Measurements from ENCODE around the gene ATP11A.

ATP11A gene

DNA sequence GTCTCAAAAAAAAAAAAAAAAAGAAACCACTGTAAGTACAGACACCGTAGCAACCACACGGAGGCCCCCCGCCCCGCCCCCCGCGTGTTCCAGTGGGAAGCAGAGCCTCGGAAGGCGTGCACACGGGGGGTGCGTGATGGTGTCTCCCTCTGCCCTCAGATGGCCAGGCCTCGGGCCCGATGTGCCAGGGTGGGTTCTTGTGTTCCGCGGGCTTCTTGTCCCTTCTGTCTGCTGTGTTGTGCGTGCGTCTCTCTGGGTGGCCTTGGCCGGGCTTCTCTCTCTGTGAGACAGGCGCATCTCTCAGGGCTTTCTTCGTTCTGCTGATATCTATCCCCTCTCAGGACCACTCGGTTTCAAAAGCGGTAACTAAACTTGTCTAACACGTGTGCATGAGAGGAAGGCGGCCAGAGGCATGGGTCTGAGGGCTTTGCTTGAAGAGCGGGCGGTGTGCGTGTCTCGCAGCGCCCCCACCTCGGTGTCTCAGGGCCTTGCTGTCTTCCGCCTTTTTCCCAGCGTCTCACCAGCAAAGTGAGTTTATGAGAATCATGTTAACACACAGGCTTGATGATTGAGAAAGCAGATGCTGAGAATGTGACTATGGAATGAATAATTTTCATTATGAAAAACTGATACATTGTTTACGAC, 12.6 kb downstream of the ATP11A start:
- Histone ChIP-seq H3K4ac (ENCODE audit: low read depth, low read length) (no peak overlapping the region), H3K79me2 (ENCODE audit: control insufficient read depth, insufficient read depth, low read length) (peaks cover 34% of the 10 kb centered on the region), H2BK15ac (replicated peaks; ENCODE audit: low read depth) (no peak overlapping the region), H4K5ac (ENCODE audit: low read length) (no peak overlapping the region), H3K18ac (ENCODE audit: low read length) (no peak overlapping the region), H2BK5ac (ENCODE audit: low read length) (no peak overlapping the region), H3K56ac (ENCODE audit: low read length) (no peak overlapping the region), H3K9ac (ENCODE audit: low read length) (no peak overlapping the region), H4K8ac (ENCODE audit: low read depth, low read length) (no peak overlapping the region), H3K4me1 (ENCODE audit: control insufficient read depth, low read depth, low read length) (peaks cover 21% of the 10 kb centered on the region), H2BK120ac (ENCODE audit: low read depth, low read length) (no peak overlapping the region), H3K79me1 (ENCODE audit: low read length) (peaks cover 31% of the 10 kb centered on the region), H3K4me3 (ENCODE audit: low read length) (no peak overlapping the region), H2AK5ac (ENCODE audit: low read length) (no peak overlapping the region), H3K27me3 (ENCODE audit: insufficient read depth, low read length, poor library complexity) (no peaks in the 10 kb centered on the region), H3K4me2 (ENCODE audit: low read length) (no peak overlapping the region), H3K27ac (ENCODE audit: low read depth, low read length) (no peak overlapping the region), H3K23ac (ENCODE audit: low read length) (peak overlapping the region; percentile 6), H3K36me3 (ENCODE audit: control insufficient read depth, insufficient read depth, low read length) (no peaks in the 10 kb centered on the region)
- WGBS (ENCODE audit: extremely low coverage, insufficient coverage, low lambda C conversion rate) = no CpG with 5 or more reads among the region's 32 CpGs
- no peak for DNase-seq

DNA sequence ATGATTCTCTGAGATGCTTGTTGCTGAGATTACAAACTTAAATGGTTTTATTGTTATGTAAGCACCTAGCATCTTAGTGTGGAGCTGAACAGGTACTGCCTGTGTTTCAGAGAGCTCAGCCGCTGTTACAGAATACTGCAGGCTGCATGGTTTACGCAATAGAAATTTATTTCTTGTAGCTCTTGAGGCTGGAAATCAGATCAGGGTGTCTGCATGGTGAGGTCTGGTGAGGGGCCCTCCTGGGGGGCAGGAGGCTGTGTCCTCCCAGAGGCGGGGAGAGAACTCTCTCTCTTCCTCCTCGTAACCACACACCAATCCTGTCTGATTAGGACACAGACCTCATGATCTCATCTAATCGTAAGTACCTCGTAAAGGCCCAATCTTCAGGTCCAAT, 13.1 kb downstream of the ATP11A start:
- WGBS (ENCODE audit: extremely low coverage, insufficient coverage, low lambda C conversion rate) = no CpG with 5 or more reads among the region's 6 CpGs
- H3K9ac ChIP-seq (ENCODE audit: low read length) = peak overlapping the region; percentile 14
- no peak overlapping the region for H3K4me3 ChIP-seq (ENCODE audit: low read length)
- H2AK5ac ChIP-seq (ENCODE audit: low read length) = peak overlapping the region; percentile 84
- H3K27ac ChIP-seq (ENCODE audit: low read depth, low read length) = no peak overlapping the region
- no peaks in the 10 kb centered on the region for H3K36me3 ChIP-seq (ENCODE audit: control insufficient read depth, insufficient read depth, low read length)
- H2BK15ac ChIP-seq (replicated peaks; ENCODE audit: low read depth) = no peak overlapping the region
- H3K4ac ChIP-seq (ENCODE audit: low read depth, low read length) = no peak overlapping the region
- H3K79me2 ChIP-seq (ENCODE audit: control insufficient read depth, insufficient read depth, low read length) = peaks cover 33% of the 10 kb centered on the region
- H3K56ac ChIP-seq (ENCODE audit: low read length) = peak overlapping the region; percentile 22
- H3K4me1 ChIP-seq (ENCODE audit: control insufficient read depth, low read depth, low read length) = peaks cover 21% of the 10 kb centered on the region
- H4K5ac ChIP-seq (ENCODE audit: low read length) = no peak overlapping the region
- no peak for DNase-seq
- peak overlapping the region; percentile 21 for H2BK5ac ChIP-seq (ENCODE audit: low read length)
- no peak overlapping the region for H4K8ac ChIP-seq (ENCODE audit: low read depth, low read length)
- H3K79me1 ChIP-seq (ENCODE audit: low read length) = peaks cover 31% of the 10 kb centered on the region
- no peak overlapping the region for H2BK120ac ChIP-seq (ENCODE audit: low read depth, low read length)
- H3K27me3 ChIP-seq (ENCODE audit: insufficient read depth, low read length, poor library complexity) = no peaks in the 10 kb centered on the region
- H3K18ac ChIP-seq (ENCODE audit: low read length) = no peak overlapping the region
- H3K4me2 ChIP-seq (ENCODE audit: low read length) = no peak overlapping the region
- peak overlapping the region; percentile 53 for H3K23ac ChIP-seq (ENCODE audit: low read length)

DNA sequence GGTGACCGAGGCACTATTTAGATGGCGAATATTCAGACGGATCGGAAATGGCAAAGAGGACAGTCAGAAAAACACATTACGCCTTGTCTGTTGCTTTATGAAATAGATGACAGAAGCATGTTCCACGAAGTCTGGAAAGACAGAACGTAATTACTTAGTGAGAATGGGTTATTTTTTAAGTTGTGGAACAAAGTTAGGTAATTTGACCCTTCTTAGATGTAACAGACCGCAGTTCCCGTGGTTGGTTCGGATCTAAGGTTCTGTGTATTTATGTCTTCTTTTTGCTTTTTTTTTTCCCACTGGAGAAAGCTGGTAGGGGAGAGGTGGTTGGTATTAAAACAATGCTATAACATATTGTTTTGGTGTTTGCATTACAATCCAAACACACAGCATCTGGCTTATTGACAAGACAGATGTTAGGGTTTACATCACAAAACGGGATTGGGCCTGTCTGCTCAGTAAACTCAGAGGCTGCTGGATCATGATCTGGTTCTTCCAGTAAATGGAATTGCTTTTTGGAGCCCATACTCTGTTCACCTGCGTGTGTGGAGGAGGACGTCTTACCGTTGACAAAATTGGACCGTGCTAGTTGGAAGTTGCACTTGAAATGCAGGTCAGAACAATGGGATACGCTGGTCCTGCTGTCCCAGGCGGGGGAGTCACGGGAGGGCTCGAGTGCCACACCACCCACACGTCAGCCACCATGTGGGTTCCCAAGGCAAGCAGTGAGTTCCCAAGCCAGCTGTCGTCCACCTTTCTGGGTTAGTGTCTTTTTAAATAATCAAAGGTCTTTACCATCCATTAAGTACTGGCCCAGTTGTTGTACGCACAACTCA, 13.8 kb downstream of the ATP11A start:
- Histone ChIP-seq H3K4me1 (ENCODE audit: control insufficient read depth, low read depth, low read length) (peaks cover 21% of the 10 kb centered on the region), H3K79me1 (ENCODE audit: low read length) (peaks cover 27% of the 10 kb centered on the region), H3K27me3 (ENCODE audit: insufficient read depth, low read length, poor library complexity) (no peaks in the 10 kb centered on the region), H2BK15ac (replicated peaks; ENCODE audit: low read depth) (no peak overlapping the region), H3K4ac (ENCODE audit: low read depth, low read length) (no peak overlapping the region), H3K18ac (ENCODE audit: low read length) (no peak overlapping the region), H2BK120ac (ENCODE audit: low read depth, low read length) (no peak overlapping the region), H4K8ac (ENCODE audit: low read depth, low read length) (no peak overlapping the region), H3K79me2 (ENCODE audit: control insufficient read depth, insufficient read depth, low read length) (peaks cover 29% of the 10 kb centered on the region), H3K9ac (ENCODE audit: low read length) (peak overlapping the region; percentile 14), H3K27ac (ENCODE audit: low read depth, low read length) (no peak overlapping the region), H3K56ac (ENCODE audit: low read length) (peak overlapping the region; percentile 72), H2AK5ac (ENCODE audit: low read length) (peak overlapping the region; percentile 84), H3K4me3 (ENCODE audit: low read length) (no peak overlapping the region), H3K4me2 (ENCODE audit: low read length) (no peak overlapping the region), H3K23ac (ENCODE audit: low read length) (no peak overlapping the region), H2BK5ac (ENCODE audit: low read length) (peak overlapping the region; percentile 21), H4K5ac (ENCODE audit: low read length) (no peak overlapping the region), H3K36me3 (ENCODE audit: control insufficient read depth, insufficient read depth, low read length) (no peaks in the 10 kb centered on the region)
- DNase-seq = no peak
- WGBS (ENCODE audit: extremely low coverage, insufficient coverage, low lambda C conversion rate) = no CpG with 5 or more reads among the region's 22 CpGs

DNA sequence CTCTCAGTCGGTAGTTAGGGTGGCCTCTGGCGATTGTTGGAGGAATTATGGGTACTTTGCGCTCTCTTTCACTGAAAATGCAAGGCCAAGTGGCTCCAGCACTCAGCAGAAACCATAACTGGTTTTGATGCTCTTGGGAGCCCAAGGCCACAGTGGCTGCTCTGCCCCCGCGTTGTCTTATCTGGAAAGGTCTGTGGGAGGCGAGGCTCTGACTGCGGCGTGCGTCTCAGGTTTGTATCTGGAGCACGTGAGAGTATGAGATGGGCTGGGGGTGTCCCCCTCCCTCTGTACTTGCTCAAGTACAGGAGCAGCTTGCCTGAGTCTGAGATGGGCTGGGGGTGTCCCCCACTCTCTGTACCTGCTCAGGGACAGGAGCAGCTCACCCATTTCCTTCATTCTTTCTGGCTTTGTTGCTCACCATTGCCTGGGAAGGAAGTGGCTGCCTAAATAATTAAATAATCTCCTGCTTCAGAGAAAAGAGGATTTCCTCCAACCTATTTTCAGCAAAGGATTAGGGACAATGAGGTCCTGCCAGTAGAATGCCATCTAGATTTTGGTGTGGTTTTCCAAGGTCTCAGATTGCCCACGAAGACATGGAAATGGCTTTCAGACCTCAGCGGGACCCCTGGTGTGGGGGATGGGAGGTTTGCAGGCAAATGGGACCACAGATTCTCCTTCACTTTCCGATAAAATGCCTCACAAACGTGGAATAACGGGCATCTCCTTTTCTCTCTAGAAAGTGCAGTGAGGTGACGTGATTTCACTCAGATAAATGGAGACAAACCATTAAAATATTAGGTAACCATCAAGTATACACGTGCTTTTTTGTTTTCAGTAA, 14.7 kb downstream of the ATP11A start:
- H3K79me2 ChIP-seq (ENCODE audit: control insufficient read depth, insufficient read depth, low read length) = peaks cover 26% of the 10 kb centered on the region
- H3K79me1 ChIP-seq (ENCODE audit: low read length) = peaks cover 24% of the 10 kb centered on the region
- H3K4me2 ChIP-seq (ENCODE audit: low read length) = no peak overlapping the region
- H2BK5ac ChIP-seq (ENCODE audit: low read length) = peak overlapping the region; percentile 26
- H3K36me3 ChIP-seq (ENCODE audit: control insufficient read depth, insufficient read depth, low read length) = no peaks in the 10 kb centered on the region
- H3K56ac ChIP-seq (ENCODE audit: low read length) = peak overlapping the region; percentile 72
- H3K27ac ChIP-seq (ENCODE audit: low read depth, low read length) = peak overlapping the region; percentile 12
- no peak overlapping the region for H2BK120ac ChIP-seq (ENCODE audit: low read depth, low read length)
- H3K4ac ChIP-seq (ENCODE audit: low read depth, low read length) = no peak overlapping the region
- H4K8ac ChIP-seq (ENCODE audit: low read depth, low read length) = no peak overlapping the region
- H2AK5ac ChIP-seq (ENCODE audit: low read length) = no peak overlapping the region
- H4K5ac ChIP-seq (ENCODE audit: low read length) = no peak overlapping the region
- H2BK15ac ChIP-seq (replicated peaks; ENCODE audit: low read depth) = no peak overlapping the region
- no peak overlapping the region for H3K4me3 ChIP-seq (ENCODE audit: low read length)
- WGBS (ENCODE audit: extremely low coverage, insufficient coverage, low lambda C conversion rate) = no CpG with 5 or more reads among the region's 17 CpGs
- H3K23ac ChIP-seq (ENCODE audit: low read length) = no peak overlapping the region
- peak overlapping the region; percentile 15 for H3K9ac ChIP-seq (ENCODE audit: low read length)
- H3K4me1 ChIP-seq (ENCODE audit: control insufficient read depth, low read depth, low read length) = peaks cover 21% of the 10 kb centered on the region
- H3K18ac ChIP-seq (ENCODE audit: low read length) = no peak overlapping the region
- no peak for DNase-seq
- H3K27me3 ChIP-seq (ENCODE audit: insufficient read depth, low read length, poor library complexity) = no peaks in the 10 kb centered on the region

DNA sequence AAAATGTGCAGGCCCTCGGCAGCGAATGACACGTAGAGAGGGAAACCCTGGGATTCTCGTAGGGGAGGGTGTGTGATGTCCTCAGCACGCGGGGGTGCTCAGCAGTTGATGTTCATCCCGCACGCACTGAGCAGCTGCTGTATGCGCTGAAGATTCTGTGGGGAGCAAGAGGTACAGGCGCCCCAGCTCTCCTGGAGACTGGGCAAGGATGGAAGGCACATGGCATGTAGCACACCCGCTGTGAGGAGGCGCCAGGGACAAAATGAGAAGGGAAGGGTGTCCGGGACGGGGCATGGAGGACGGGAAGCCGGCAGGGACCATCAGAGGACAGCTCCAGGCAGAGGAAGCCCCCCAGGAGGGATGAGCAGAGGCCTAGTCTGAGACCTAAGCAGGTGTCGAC, 15.4 kb downstream of the ATP11A start:
- Histone ChIP-seq H3K79me1 (ENCODE audit: low read length) (peaks cover 23% of the 10 kb centered on the region), H3K4ac (ENCODE audit: low read depth, low read length) (no peak overlapping the region), H3K18ac (ENCODE audit: low read length) (no peak overlapping the region), H4K5ac (ENCODE audit: low read length) (no peak overlapping the region), H3K4me3 (ENCODE audit: low read length) (no peak overlapping the region), H3K79me2 (ENCODE audit: control insufficient read depth, insufficient read depth, low read length) (peaks cover 24% of the 10 kb centered on the region), H4K8ac (ENCODE audit: low read depth, low read length) (no peak overlapping the region), H3K56ac (ENCODE audit: low read length) (peak overlapping the region; percentile 18), H3K27me3 (ENCODE audit: insufficient read depth, low read length, poor library complexity) (no peaks in the 10 kb centered on the region), H3K27ac (ENCODE audit: low read depth, low read length) (no peak overlapping the region), H2BK5ac (ENCODE audit: low read length) (no peak overlapping the region), H3K4me1 (ENCODE audit: control insufficient read depth, low read depth, low read length) (peaks cover 21% of the 10 kb centered on the region), H3K36me3 (ENCODE audit: control insufficient read depth, insufficient read depth, low read length) (no peaks in the 10 kb centered on the region), H2BK120ac (ENCODE audit: low read depth, low read length) (no peak overlapping the region), H2BK15ac (replicated peaks; ENCODE audit: low read depth) (no peak overlapping the region), H3K4me2 (ENCODE audit: low read length) (no peak overlapping the region), H2AK5ac (ENCODE audit: low read length) (no peak overlapping the region), H3K9ac (ENCODE audit: low read length) (no peak overlapping the region), H3K23ac (ENCODE audit: low read length) (no peak overlapping the region)
- WGBS (ENCODE audit: extremely low coverage, insufficient coverage, low lambda C conversion rate) = no CpG with 5 or more reads among the region's 17 CpGs
- no peak for DNase-seq
